PC-3 (cell line): ENCODE data around the gene UBE2F. TPM values are rescaled to one million over a fixed set of nuclear protein-coding genes. Genes with fewer than 3 reads are reported as not detected.

ENCODE experiments used
- ATAC-seq: fragments of 200-7000 bp; cut with Tn5 transposase; 2 replicates; pipeline ENCODE4 v1.9.1; 2020; ENCODE audit warnings: mild to moderate bottlenecking, moderate library complexity
- Bru-seq: library from RNA; stranded (reverse); fragments of 400-500 nt; gene quantifications from one replicate; lab custom pipeline; 2021; lab: Mats Ljungman, UMichigan
- BruChase-seq, 2 experiments: library from RNA; stranded (reverse); fragments of 400-500 nt; gene quantifications; one replicate each; lab custom pipeline; 2021; lab: Mats Ljungman, UMichigan
- BruUV-seq: library from RNA; stranded (reverse); fragments of 400-500 nt; replicated peaks from 2 replicates; lab custom pipeline; 2021; lab: Mats Ljungman, UMichigan
- CTCF ChIA-PET: fragments of 300-600 bp; sonication (Branson Sonifier 250); formaldehyde crosslinking; loops from one replicate; lab custom pipeline; 2022; ENCODE audit warnings: antibody characterized with exemption; lab: Charles Lee
- POLR2A ChIA-PET: fragments of 300-600 bp; sonication (Branson Sonifier 250); formaldehyde crosslinking; loops from one replicate; lab custom pipeline; 2022; ENCODE audit warnings: antibody characterized with exemption; ENCODE audit not compliant: unreplicated experiment; lab: Charles Lee
- DNase-seq: peaks from one replicate; pipeline ENCODE4 v3.0.0-alpha.2; 2015
- H2AFZ ChIP-seq: fragments of 300-600 bp; sonication (generic); 2 replicates; pipeline ENCODE4 v1.6.0; 2016; ENCODE audit warnings: antibody characterized with exemption, low read length
- H3F3A ChIP-seq: fragments of 300-600 bp; sonication (generic); one replicate; pipeline ENCODE4 v1.6.0; 2017; ENCODE audit warnings: antibody characterized with exemption, low read length, control low read depth, mild to moderate bottlenecking; ENCODE audit not compliant: unreplicated experiment
- H3K27ac ChIP-seq: fragments of 300-600 bp; sonication (generic); 2 replicates; pipeline ENCODE4 v1.5.1; 2016; ENCODE audit warnings: mild to moderate bottlenecking, low read length
- H3K27me3 ChIP-seq: fragments of 300-600 bp; sonication (generic); 2 replicates; pipeline ENCODE4 v1.6.1; 2016; ENCODE audit warnings: low read length, mixed read lengths
- H3K36me3 ChIP-seq: fragments of 300-600 bp; sonication (generic); 2 replicates; pipeline ENCODE4 v1.6.1; 2016; ENCODE audit warnings: low read depth, mixed run types, low read length, mixed read lengths
- H3K4me1 ChIP-seq: fragments of 300-600 bp; sonication (generic); 2 replicates; pipeline ENCODE4 v1.5.1; 2016; ENCODE audit warnings: low read length; ENCODE audit not compliant: insufficient read depth
- H3K4me2 ChIP-seq: fragments of 300-600 bp; sonication (generic); 2 replicates; pipeline ENCODE4 v1.6.0; 2016; ENCODE audit warnings: low read length
- H3K4me3 ChIP-seq: fragments of 300-600 bp; sonication (generic); 2 replicates; pipeline ENCODE4 v1.5.1; 2016; ENCODE audit warnings: mild to moderate bottlenecking, low read length, mixed read lengths
- H3K79me2 ChIP-seq: fragments of 300-600 bp; sonication (generic); 2 replicates; pipeline ENCODE4 v1.6.1; 2017; ENCODE audit warnings: low read length, mixed read lengths
- H3K9ac ChIP-seq: fragments of 300-600 bp; sonication (generic); 2 replicates; pipeline ENCODE4 v1.6.0; 2016; ENCODE audit warnings: mild to moderate bottlenecking, low read length
- H3K9me2 ChIP-seq: fragments of 300-600 bp; sonication (generic); replicated peaks from 2 replicates; pipeline ENCODE4 v1.6.1; 2016; ENCODE audit warnings: mixed run types, low read length, mixed read lengths
- H3K9me3 ChIP-seq: fragments of 300-600 bp; sonication (generic); 2 replicates; pipeline ENCODE4 v1.6.1; 2016; ENCODE audit warnings: low read length, mixed read lengths
- H4K20me1 ChIP-seq: fragments of 300-600 bp; sonication (generic); 2 replicates; pipeline ENCODE4 v1.6.1; 2016; ENCODE audit warnings: low read length, mixed read lengths
- EZH2 ChIP-seq: fragments of 300-600 bp; sonication (generic); IDR thresholded peaks from one replicate; pipeline ENCODE4 v1.6.1; 2017; ENCODE audit warnings: antibody characterized with exemption, mild to moderate bottlenecking, low read length; ENCODE audit not compliant: unreplicated experiment
- EZH2phosphoT487 ChIP-seq: fragments of 300-600 bp; sonication (generic); IDR thresholded peaks from 2 replicates; pipeline ENCODE4 v1.6.1; 2018; ENCODE audit warnings: mild to moderate bottlenecking, antibody characterized with exemption, low read length, borderline replicate concordance
- intact Hi-C: fragments of 100-400 bp; cut with micrococcal nuclease; formaldehyde crosslinking; loops from 2 replicates; pipeline ENCODE4 v1.9.0; 2023
- long read RNA-seq: library from polyadenylated mRNA; unstranded; transcript quantifications from one replicate; pipeline ENCODE4 v2.0.0, GENCODE V29; 2021; ENCODE audit not compliant: unreplicated experiment
- total RNA-seq: library from RNA; depleted of rRNA; stranded (reverse); fragments of >200 nt; gene quantifications from 2 replicates; pipeline ENCODE4 v1.2.3, GENCODE V29; 2014; rRNA removed
- TF ChIP-seq, protein P1 (sequence below): fragments of 300-600 bp; sonication (generic); conservative IDR thresholded peaks from 2 replicates; pipeline ENCODE4 v1.5.1; 2017; ENCODE audit warnings: antibody characterized with exemption, low read depth, mild to moderate bottlenecking, low read length

Gene UBE2F, protein sequence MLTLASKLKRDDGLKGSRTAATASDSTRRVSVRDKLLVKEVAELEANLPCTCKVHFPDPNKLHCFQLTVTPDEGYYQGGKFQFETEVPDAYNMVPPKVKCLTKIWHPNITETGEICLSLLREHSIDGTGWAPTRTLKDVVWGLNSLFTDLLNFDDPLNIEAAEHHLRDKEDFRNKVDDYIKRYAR
- total RNA-seq (37.5 and 57.8 TPM in 2 replicates), Bru-seq, nascent RNA (percentile 88 among the genes with signal in this experiment), BruChase-seq, experiment 1, labeled RNA remaining after a 6-hour chase (percentile 98 among the genes with signal in this experiment), BruChase-seq, experiment 2, labeled RNA remaining after a 2-hour chase (percentile 96 among the genes with signal in this experiment)
- long read RNA-seq, transcript UBE2F-201 (10 exons, 2,009 nt) = major isoform, 45 of 99 reads
- long read RNA-seq, transcript UBE2F-215 (9 exons, 1,242 nt) = minor isoform, 7 of 99 reads
- long read RNA-seq, partial matches to known transcripts = 28 of 99 reads
- long read RNA-seq, other reads (novel, unspliced or antisense) = 14 of 99 reads

DNA sequence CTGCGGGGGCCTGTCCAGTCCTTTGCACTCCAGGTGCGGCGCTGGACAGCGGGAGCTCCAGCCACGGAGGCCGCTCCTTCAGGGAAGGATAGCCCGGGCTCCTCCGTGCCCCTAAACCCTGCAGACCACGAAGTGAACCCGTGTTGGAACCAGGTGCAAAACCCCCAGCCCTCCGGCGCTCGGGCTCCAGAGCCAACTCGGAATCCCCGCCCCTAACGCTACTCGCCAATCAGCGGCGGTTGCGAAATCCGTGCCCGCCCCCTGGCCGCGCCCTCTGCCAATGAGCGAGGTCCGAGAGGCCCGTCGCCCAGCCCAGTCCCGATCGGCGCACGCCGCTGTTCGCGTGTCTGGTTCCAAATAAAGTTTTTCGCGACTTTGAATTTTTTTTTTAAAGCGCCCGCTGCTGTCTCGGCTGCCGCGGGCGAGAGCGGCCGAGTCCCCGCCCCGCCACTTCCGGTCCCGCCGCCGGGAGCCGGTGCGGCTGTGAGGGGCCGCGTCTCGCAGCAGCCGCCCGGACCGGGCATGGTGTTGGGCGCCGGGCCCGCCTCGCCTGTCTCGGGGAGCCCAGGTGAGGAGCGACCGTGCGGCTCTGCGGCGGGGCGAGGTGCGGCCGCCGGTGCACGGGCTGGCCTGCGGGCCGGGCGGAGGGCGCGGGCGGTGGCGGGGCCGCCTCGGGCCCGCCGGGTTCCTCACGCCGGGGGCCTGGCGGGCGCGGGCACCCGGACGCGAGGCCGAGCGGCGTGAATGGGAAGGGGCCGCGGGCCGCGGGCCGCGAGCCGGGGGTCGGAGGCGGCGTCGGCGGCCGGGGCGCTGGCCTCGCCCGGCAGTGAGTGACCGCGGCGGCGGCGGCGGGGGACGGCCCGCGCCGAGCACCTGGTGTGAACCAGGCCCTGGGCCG, at the start of gene UBE2F:
TSS of gene UBE2F (plus strand) at position 450 of the 898 bp plus-strand sequence. CDS start 6,094 bp downstream, outside the sequence.
- H3K27me3 ChIP-seq = no peaks in the 10 kb centered on the region
- peaks cover 46% of the 10 kb centered on the region for H3K79me2 ChIP-seq
- H3K9ac ChIP-seq = peak within 1 kb of the TSS; percentile 88
- H4K20me1 ChIP-seq = peaks cover 30% of the 10 kb centered on the region
- peak; percentile 98 for DNase-seq
- TF ChIP-seq, protein P1, sequence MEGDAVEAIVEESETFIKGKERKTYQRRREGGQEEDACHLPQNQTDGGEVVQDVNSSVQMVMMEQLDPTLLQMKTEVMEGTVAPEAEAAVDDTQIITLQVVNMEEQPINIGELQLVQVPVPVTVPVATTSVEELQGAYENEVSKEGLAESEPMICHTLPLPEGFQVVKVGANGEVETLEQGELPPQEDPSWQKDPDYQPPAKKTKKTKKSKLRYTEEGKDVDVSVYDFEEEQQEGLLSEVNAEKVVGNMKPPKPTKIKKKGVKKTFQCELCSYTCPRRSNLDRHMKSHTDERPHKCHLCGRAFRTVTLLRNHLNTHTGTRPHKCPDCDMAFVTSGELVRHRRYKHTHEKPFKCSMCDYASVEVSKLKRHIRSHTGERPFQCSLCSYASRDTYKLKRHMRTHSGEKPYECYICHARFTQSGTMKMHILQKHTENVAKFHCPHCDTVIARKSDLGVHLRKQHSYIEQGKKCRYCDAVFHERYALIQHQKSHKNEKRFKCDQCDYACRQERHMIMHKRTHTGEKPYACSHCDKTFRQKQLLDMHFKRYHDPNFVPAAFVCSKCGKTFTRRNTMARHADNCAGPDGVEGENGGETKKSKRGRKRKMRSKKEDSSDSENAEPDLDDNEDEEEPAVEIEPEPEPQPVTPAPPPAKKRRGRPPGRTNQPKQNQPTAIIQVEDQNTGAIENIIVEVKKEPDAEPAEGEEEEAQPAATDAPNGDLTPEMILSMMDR = no peak
- TF ChIP-seq EZH2 (no peak), EZH2phosphoT487 (no peak)
- ATAC-seq = peak; percentile 86
- peak within 1 kb of the TSS; percentile 94 for H3K4me2 ChIP-seq
- BruUV-seq = no TSS peak
- peak within 1 kb of the TSS; percentile 88 for H3K4me3 ChIP-seq
- H3K9me2 ChIP-seq = no peaks in the 10 kb centered on the region
- H3K9me3 ChIP-seq = peaks cover 12% of the 10 kb centered on the region
- CTCF ChIA-PET = no interaction called here
- peak within 1 kb of the TSS; percentile 74 for H2AFZ ChIP-seq
- H3K4me1 ChIP-seq = peaks cover 40% of the 10 kb centered on the region
- H3K36me3 ChIP-seq = peaks cover 13% of the 10 kb centered on the region
- intact Hi-C loops = loop anchor here (2.0 kb wide), 1 partner anchor 106 kb away; no protein-coding TSS in a partner anchor
- no peaks in the 10 kb centered on the region for H3F3A ChIP-seq
- peak within 1 kb of the TSS; percentile 95 for H3K27ac ChIP-seq
- POLR2A ChIA-PET = no interaction called here

DNA sequence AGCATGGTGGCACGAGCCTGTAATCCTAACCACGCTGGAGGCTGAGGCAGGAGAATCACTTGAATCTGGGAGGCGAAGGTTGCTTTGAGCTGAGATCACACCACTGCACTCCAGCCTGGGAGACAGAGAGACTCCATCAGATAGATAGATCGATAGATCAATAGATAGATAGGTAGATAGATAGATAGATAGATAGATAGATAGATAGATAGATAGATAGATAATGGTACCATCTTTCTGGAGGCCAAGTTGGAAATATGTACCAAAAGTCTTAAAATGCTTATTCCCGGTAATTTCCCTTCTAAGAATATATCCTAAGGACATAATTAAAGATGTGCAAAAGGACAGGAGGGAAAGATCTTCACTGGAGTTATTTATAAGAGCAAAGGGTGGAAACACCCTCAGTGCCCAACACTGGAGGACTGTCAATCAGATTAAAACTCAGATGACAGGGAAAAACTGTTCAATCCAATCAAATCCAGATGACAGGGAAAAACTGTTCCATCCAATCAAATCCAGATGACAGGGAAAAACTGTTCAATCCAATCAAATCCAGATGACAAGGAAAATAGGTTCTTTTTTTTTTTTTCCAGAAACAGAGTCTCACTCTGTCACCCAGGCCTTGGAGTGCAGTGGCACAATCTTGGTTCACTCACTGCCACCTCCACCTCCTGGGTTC, 49.0 kb upstream of the UBE2F start:
- no TSS peak for BruUV-seq
- no peaks in the 10 kb centered on the region for H4K20me1 ChIP-seq
- H3K27ac ChIP-seq = no peak overlapping the region
- no peak overlapping the region for H2AFZ ChIP-seq
- H3K9ac ChIP-seq = no peak overlapping the region
- H3K4me2 ChIP-seq = no peak overlapping the region
- no peak overlapping the region for H3K4me3 ChIP-seq
- no peaks in the 10 kb centered on the region for H3K79me2 ChIP-seq
- TF ChIP-seq EZH2 = no peak
- TF ChIP-seq, protein P1 = no peak
- no peak for TF ChIP-seq EZH2phosphoT487
- ATAC-seq (no peak), DNase-seq (no peak)
- no peaks in the 10 kb centered on the region for H3K9me2 ChIP-seq
- H3K27me3 ChIP-seq = no peaks in the 10 kb centered on the region
- no peaks in the 10 kb centered on the region for H3F3A ChIP-seq
- intact Hi-C loops = no loop called here
- ChIA-PET CTCF (no interaction called here), POLR2A (no interaction called here)
- no peaks in the 10 kb centered on the region for H3K9me3 ChIP-seq
- H3K36me3 ChIP-seq = no peaks in the 10 kb centered on the region
- H3K4me1 ChIP-seq = peaks cover 7% of the 10 kb centered on the region; the same call in 1 of the 2 replicates
